Endodermal cell (in vitro differentiated cells): Measurements from ENCODE around the gene OR4D11. TPM values are rescaled to one million over a fixed set of nuclear protein-coding genes. Genes with fewer than 3 reads are reported as not detected.
"Not testable (repeated sequence)": the region's sequence is repeated elsewhere in the genome, so short reads cannot be mapped to it uniquely, and the experiment has no call there.

Experiments
- DNase-seq: peaks from one replicate; pipeline ENCODE4 v3.0.0-alpha.2; 2017
- H3K27ac ChIP-seq: 2 replicates; pipeline ENCODE4 v1.5.1; 2013; ENCODE audit warnings: mild to moderate bottlenecking, low read depth, low read length, moderate library complexity
- H3K27me3 ChIP-seq: 2 replicates; pipeline ENCODE4 v1.6.1; 2013; ENCODE audit warnings: mild to moderate bottlenecking, low read length, moderate library complexity; ENCODE audit not compliant: insufficient read depth, control insufficient read depth, poor library complexity, severe bottlenecking
- H3K36me3 ChIP-seq: 2 replicates; pipeline ENCODE4 v1.7.0; 2013; ENCODE audit warnings: mild to moderate bottlenecking, low read length, moderate library complexity; ENCODE audit not compliant: control insufficient read depth, insufficient read depth
- H3K4me1 ChIP-seq: one replicate; pipeline ENCODE4 v1.7.0; 2013; ENCODE audit warnings: low read length; ENCODE audit not compliant: control insufficient read depth, insufficient read depth
- H3K4me3 ChIP-seq: 2 replicates; pipeline ENCODE4 v1.5.1; 2013; ENCODE audit warnings: mild to moderate bottlenecking, low read length, moderate library complexity
- H3K9ac ChIP-seq: 2 replicates; pipeline ENCODE4 v1.6.1; 2013; ENCODE audit warnings: mild to moderate bottlenecking, low read length, moderate library complexity; ENCODE audit not compliant: poor library complexity, severe bottlenecking; ENCODE audit errors: extremely low read depth
- H3K9me3 ChIP-seq: 2 replicates; pipeline ENCODE4 v1.6.1; 2013; ENCODE audit warnings: mild to moderate bottlenecking, low read length, moderate library complexity; ENCODE audit not compliant: control insufficient read depth
- H3K27ac Mint-ChIP-seq: 2 replicates; pipeline ENCODE4 v1.8.0; 2020; ENCODE audit warnings: mixed read lengths
- H3K27me3 Mint-ChIP-seq: 2 replicates; pipeline ENCODE4 v1.8.0; 2021; ENCODE audit warnings: mild to moderate bottlenecking, mixed read lengths; ENCODE audit not compliant: insufficient read depth
- H3K36me3 Mint-ChIP-seq: 2 replicates; pipeline ENCODE4 v1.8.0; 2020; ENCODE audit warnings: low read depth, mixed read lengths
- H3K4me1 Mint-ChIP-seq: 2 replicates; pipeline ENCODE4 v1.8.0; 2020; ENCODE audit warnings: mixed read lengths
- H3K4me3 Mint-ChIP-seq: 2 replicates; pipeline ENCODE4 v1.8.0; 2020; ENCODE audit warnings: mild to moderate bottlenecking, moderate library complexity, mixed read lengths
- H3K9me3 Mint-ChIP-seq: 2 replicates; pipeline ENCODE4 v1.8.0; 2020; ENCODE audit warnings: mild to moderate bottlenecking, mixed read lengths
- WGBS, 2 experiments: methylation state at CpG; one replicate each; pipeline versions ENCODE4 v1.1.5 to v1.1.7; 2013; ENCODE audit warnings: missing lambda C conversion rate in 2 of 2, mixed read lengths in 1 of 2; ENCODE audit not compliant: insufficient coverage in 1 of 2, insufficient read length in 1 of 2; 5-methylcytosine and 5-hydroxymethylcytosine counted together
- total RNA-seq, 2 donors: library from RNA; stranded (reverse); fragmentation: NEBNext Ultra II Directional in 1 of 2; extraction: Animal tissue kit (Norgen Biotek cat#: 25700) in 1 of 2; gene quantifications; 2 replicates in 1 of 2; 3 replicates in 1 of 2; pipeline ENCODE4 v1.2.1, GENCODE V29; 2021
- TF ChIP-seq, protein P1 (sequence below): fragments of 200-600 bp; sonication (generic); conservative IDR thresholded peaks from 2 replicates; pipeline ENCODE4 v1.5.0; 2021; ENCODE audit warnings: antibody characterized with exemption, mild to moderate bottlenecking

Gene OR4D11
- total RNA-seq, 2 donors from 2014 or later: not detected

DNA sequence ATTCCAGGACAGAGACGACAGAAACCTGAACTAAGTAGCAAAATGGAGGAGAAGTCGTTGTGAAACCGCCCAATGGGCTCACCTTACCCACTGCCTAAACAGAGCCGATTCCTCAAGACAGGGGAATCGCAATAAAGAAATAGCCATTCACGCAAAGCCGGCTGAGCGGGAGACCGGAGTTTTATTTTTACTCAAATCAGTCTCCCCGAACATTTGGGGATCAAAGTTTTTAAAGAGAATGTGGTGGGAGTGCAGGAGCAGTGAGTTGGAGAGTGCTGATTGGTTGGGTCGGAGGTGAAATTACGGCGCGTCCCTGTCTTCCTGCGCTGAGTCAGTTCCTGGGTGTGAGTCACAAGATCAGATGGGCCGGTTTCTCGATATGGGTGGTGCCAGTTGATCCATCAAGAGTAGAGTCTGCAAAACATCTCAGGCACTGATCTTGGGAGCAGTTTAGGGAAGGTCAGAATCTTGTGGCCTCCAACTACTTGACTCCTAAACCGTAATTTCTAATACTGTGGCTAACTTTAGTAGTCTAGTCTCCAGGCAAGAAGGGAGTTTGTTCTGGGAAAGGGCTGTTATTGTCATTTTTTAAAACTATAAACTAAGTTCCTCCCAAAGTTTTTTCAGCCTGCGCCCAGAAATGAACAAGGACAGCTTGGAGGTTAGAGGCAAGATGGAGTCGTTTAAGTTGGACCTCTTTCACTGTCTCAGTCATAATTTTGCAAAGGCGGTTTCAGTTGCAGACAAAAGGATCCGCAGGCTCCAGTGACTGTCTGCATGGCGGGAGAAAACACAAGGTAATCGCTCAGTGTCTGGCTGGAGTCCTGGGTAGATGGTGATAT is 42.0 kb downstream of the OR4D11 start:
- no peak overlapping the region for H3K27ac Mint-ChIP-seq
- 92 to 99% methylated on average over 18 to 24 of the region's 24 CpGs for WGBS, 2 experiments
- H3K4me1 Mint-ChIP-seq: peaks cover 14% of the 10 kb centered on the region
- Histone ChIP-seq H3K27me3 (no peaks in the 10 kb centered on the region), H3K36me3 (no peaks in the 10 kb centered on the region), H3K9ac (no peak overlapping the region), H3K9me3 (no peaks in the 10 kb centered on the region), H3K4me3 (no peak overlapping the region), H3K27ac (no peak overlapping the region), H3K4me1 (no peaks in the 10 kb centered on the region)
- H3K9me3 Mint-ChIP-seq: no peaks in the 10 kb centered on the region
- H3K36me3 Mint-ChIP-seq: no peaks in the 10 kb centered on the region
- DNase-seq: no peak
- no peaks in the 10 kb centered on the region for H3K27me3 Mint-ChIP-seq
- TF ChIP-seq, protein P1, sequence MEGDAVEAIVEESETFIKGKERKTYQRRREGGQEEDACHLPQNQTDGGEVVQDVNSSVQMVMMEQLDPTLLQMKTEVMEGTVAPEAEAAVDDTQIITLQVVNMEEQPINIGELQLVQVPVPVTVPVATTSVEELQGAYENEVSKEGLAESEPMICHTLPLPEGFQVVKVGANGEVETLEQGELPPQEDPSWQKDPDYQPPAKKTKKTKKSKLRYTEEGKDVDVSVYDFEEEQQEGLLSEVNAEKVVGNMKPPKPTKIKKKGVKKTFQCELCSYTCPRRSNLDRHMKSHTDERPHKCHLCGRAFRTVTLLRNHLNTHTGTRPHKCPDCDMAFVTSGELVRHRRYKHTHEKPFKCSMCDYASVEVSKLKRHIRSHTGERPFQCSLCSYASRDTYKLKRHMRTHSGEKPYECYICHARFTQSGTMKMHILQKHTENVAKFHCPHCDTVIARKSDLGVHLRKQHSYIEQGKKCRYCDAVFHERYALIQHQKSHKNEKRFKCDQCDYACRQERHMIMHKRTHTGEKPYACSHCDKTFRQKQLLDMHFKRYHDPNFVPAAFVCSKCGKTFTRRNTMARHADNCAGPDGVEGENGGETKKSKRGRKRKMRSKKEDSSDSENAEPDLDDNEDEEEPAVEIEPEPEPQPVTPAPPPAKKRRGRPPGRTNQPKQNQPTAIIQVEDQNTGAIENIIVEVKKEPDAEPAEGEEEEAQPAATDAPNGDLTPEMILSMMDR: no peak
- no peak overlapping the region for H3K4me3 Mint-ChIP-seq

DNA sequence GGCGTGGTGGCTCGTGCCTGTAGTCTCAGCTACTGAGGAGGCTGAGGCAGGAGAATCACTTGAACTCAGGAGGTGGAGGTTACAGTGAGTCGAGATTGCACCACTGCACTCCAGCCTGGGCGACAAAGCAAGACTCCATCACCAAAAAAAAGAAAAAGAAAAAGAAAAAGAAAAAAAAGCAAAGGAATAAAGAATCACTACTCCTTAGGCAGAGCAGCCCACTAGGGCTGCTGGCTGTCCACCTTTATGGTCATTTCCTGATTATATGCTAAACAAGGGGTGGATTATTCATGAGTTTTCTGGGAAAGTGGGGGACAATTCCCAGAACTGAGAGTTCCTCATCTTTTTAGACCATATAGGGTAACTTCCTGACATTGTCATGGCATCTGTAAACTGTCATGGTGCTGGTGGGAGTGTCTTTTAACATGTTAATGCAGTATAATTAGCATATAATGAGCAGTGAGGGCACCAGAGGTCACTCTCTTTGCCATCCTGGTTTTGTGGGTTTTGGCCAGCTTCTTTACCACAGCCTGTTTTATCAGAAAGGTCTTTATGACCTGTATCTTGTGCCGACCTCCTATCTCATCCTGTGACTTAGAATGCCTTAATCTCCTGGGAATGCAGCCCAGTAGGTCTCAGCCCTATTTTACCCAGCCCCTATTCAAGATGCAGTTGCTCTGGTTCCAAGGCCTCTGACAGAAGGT is 44.4 kb downstream of the OR4D11 start:
- not testable (repeated sequence) for H3K27me3 Mint-ChIP-seq, H3K36me3 ChIP-seq, H3K36me3 Mint-ChIP-seq, H3K9me3 Mint-ChIP-seq, H3K4me3 ChIP-seq, H3K9ac ChIP-seq, H3K4me3 Mint-ChIP-seq, H3K27me3 ChIP-seq, H3K27ac ChIP-seq, H3K4me1 ChIP-seq, H3K9me3 ChIP-seq
- peak; percentile 63 for DNase-seq
- WGBS, 2 experiments: 60 to 76% methylated on average over 1 to 4 of the region's 5 CpGs
- H3K27ac Mint-ChIP-seq: peak overlapping the region; percentile 79
- H3K4me1 Mint-ChIP-seq: peaks cover 15% of the 10 kb centered on the region

GRCh38 chr11:59548309-59548656 is 44.9 kb downstream of the OR4D11 start:
- no peak overlapping the region for H3K4me3 ChIP-seq
- H3K9me3 ChIP-seq: no peaks in the 10 kb centered on the region
- H3K9ac ChIP-seq: no peak overlapping the region
- no peak overlapping the region for H3K4me3 Mint-ChIP-seq
- no peaks in the 10 kb centered on the region for H3K9me3 Mint-ChIP-seq
- peak overlapping the region; percentile 79 for H3K27ac Mint-ChIP-seq
- no peak overlapping the region for H3K27ac ChIP-seq
- no peaks in the 10 kb centered on the region for H3K27me3 ChIP-seq
- DNase-seq: no peak
- no peaks in the 10 kb centered on the region for H3K36me3 Mint-ChIP-seq
- 96% methylated on average over 3 to 4 of the region's 5 CpGs for WGBS, 2 experiments
- peaks cover 16% of the 10 kb centered on the region for H3K4me1 Mint-ChIP-seq
- no peaks in the 10 kb centered on the region for H3K27me3 Mint-ChIP-seq
- H3K4me1 ChIP-seq: no peaks in the 10 kb centered on the region
- TF ChIP-seq, protein P1: no peak
- H3K36me3 ChIP-seq: no peaks in the 10 kb centered on the region
